ENCODE data around the gene TAMALIN.

TAMALIN gene

DNA sequence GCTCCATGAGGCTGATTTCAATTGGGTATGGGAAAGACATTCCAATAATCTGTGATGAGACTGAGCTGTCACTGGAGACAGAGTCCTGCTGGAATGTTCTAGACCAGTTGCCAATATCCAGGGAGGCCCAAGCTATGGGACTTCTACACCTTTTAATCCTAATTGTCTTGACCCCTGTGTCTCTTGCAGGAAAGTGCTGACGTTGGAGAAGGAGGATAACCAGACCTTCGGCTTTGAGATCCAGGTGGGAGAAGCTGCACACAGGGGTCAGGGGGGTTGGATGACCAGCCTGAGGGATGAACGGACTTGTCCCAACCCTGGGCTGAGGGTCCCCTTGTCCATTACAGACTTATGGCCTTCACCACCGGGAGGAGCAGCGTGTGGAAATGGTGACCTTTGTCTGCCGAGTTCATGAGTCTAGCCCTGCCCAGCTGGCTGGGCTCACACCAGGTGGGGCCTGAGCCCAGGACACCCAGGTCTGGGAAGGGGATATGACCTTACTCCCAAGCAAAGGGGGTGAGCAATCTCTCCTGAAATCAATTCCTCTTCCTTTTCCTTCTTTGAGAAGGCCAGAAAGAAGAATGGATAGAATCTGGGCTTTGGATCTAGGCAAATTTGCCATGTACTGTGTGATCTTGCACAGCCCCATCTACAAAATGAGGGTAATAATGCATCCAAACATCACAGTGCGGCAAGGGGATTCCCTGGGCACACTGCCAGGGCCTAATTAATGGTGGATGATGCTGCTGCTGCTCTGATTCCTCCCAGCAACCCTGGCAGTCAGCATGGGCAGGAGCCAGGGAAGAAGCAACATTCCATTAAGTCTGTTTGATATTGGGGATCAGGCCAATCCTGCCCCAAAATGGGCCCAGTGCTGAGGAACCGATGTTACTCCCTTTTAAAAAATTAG is 4.2 kb downstream of the TAMALIN start:
- no peak for TF ChIP-seq TEAD4 (IDR thresholded peaks at IDR 0.05)
- TF ChIP-seq REST (IDR thresholded peaks at IDR 0.05; ENCODE audit: low read depth): no peak
- no peak for TF ChIP-seq FOXM1 (IDR thresholded peaks at IDR 0.05; ENCODE audit: borderline replicate concordance, low read depth)
- TF ChIP-seq, protein P1, sequence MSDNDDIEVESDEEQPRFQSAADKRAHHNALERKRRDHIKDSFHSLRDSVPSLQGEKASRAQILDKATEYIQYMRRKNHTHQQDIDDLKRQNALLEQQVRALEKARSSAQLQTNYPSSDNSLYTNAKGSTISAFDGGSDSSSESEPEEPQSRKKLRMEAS (IDR thresholded peaks at IDR 0.05): no peak
- TF ChIP-seq YY1 (IDR thresholded peaks at IDR 0.05; ENCODE audit: low read depth): no peak
- TF ChIP-seq ZBTB7A (IDR thresholded peaks at IDR 0.05; ENCODE audit: low read depth): no peak
- no peak for TF ChIP-seq NFIC (IDR thresholded peaks at IDR 0.05)
- TF ChIP-seq RAD21 (IDR thresholded peaks at IDR 0.05; ENCODE audit: low read depth): no peak
- TF ChIP-seq CREB1 (IDR thresholded peaks at IDR 0.05; ENCODE audit: low read depth): no peak
- no peak for TF ChIP-seq CEBPB (IDR thresholded peaks at IDR 0.05)
- TF ChIP-seq USF1 (IDR thresholded peaks at IDR 0.05): no peak
- TF ChIP-seq EGR1 (IDR thresholded peaks at IDR 0.05): no peak
- TF ChIP-seq TCF12 (IDR thresholded peaks at IDR 0.05; ENCODE audit: low read depth): no peak
- no peak for TF ChIP-seq TAF1 (IDR thresholded peaks at IDR 0.05; ENCODE audit: low read depth)
- no peak for TF ChIP-seq EP300 (IDR thresholded peaks at IDR 0.05; ENCODE audit: borderline replicate concordance)

DNA sequence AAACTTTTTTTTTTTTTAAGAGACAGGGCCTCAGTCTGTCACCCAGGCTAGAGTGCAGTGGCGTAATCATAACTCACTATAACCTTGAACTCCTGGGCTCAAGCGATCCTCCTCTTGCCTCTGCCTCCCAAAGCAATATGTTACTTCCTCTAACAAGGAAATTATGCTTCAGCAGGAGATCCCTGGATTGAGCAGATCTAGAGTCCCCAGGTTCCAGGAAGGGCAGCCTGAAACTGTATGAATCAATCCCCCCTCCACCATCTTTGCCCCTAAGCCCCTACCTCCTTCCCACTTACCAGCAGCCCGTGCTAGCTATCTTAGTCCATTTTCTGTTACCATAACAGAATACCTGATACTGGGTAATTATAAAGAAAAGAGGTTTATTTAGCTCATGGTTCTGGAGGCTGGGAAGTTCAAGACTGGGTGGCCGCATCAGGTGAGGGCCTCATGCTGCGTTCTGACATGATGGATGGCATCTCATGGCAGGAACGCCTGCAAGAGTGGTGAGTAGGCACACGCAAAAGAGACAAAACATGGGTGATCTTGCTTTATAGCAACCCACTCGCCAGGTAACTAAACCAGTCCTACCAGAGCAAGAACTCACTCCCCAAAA is 5.0 kb downstream of the TAMALIN start:
- no peak for TF ChIP-seq NFIC (IDR thresholded peaks at IDR 0.05)
- TF ChIP-seq TCF12 (IDR thresholded peaks at IDR 0.05; ENCODE audit: low read depth): no peak
- TF ChIP-seq, protein P1 (IDR thresholded peaks at IDR 0.05): no peak
- TF ChIP-seq EP300 (IDR thresholded peaks at IDR 0.05; ENCODE audit: borderline replicate concordance): no peak
- no peak for TF ChIP-seq CEBPB (IDR thresholded peaks at IDR 0.05)
- no peak for TF ChIP-seq TAF1 (IDR thresholded peaks at IDR 0.05; ENCODE audit: low read depth)
- no peak for TF ChIP-seq USF1 (IDR thresholded peaks at IDR 0.05)
- TF ChIP-seq CREB1 (IDR thresholded peaks at IDR 0.05; ENCODE audit: low read depth): no peak
- no peak for TF ChIP-seq ZBTB7A (IDR thresholded peaks at IDR 0.05; ENCODE audit: low read depth)
- no peak for TF ChIP-seq REST (IDR thresholded peaks at IDR 0.05; ENCODE audit: low read depth)
- no peak for TF ChIP-seq FOXM1 (IDR thresholded peaks at IDR 0.05; ENCODE audit: borderline replicate concordance, low read depth)
- TF ChIP-seq EGR1 (IDR thresholded peaks at IDR 0.05): no peak
- TF ChIP-seq TEAD4 (IDR thresholded peaks at IDR 0.05): no peak
- no peak for TF ChIP-seq YY1 (IDR thresholded peaks at IDR 0.05; ENCODE audit: low read depth)
- TF ChIP-seq RAD21 (IDR thresholded peaks at IDR 0.05; ENCODE audit: low read depth): no peak

DNA sequence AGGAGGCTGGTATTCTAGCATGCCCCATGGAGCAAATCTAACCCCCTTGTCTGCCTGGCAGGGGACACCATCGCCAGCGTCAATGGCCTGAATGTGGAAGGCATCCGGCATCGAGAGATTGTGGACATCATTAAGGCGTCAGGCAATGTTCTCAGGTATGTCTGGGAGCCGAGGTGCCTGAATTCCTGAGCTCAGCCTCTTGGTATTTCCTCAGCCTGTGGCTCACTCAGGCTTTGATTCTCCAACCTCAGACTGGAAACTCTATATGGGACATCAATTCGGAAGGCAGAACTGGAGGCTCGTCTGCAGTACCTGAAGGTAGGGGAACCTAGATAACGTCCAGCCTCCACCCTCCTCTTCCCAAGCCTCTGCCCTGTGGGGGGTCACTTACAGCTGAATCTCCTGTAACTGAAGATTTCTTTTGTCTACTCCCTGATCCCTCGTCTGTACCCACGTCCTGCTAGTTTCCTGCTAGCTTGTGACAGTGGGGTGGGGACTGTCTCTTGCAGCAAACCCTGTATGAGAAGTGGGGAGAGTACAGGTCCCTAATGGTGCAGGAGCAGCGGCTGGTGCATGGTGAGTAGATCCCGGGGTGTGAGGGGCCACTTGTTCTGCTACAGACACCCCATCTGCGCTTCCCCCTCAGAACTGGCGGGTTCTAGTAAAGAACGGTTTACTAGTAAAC is 7.0 kb downstream of the TAMALIN start:
- TF ChIP-seq, protein P1 (IDR thresholded peaks at IDR 0.05): no peak
- no peak for TF ChIP-seq CREB1 (IDR thresholded peaks at IDR 0.05; ENCODE audit: low read depth)
- no peak for TF ChIP-seq ZBTB7A (IDR thresholded peaks at IDR 0.05; ENCODE audit: low read depth)
- TF ChIP-seq FOXM1 (IDR thresholded peaks at IDR 0.05; ENCODE audit: borderline replicate concordance, low read depth): no peak
- no peak for TF ChIP-seq REST (IDR thresholded peaks at IDR 0.05; ENCODE audit: low read depth)
- no peak for TF ChIP-seq EP300 (IDR thresholded peaks at IDR 0.05; ENCODE audit: borderline replicate concordance)
- TF ChIP-seq USF1 (IDR thresholded peaks at IDR 0.05): no peak
- no peak for TF ChIP-seq EGR1 (IDR thresholded peaks at IDR 0.05)
- TF ChIP-seq RAD21 (IDR thresholded peaks at IDR 0.05; ENCODE audit: low read depth): no peak
- TF ChIP-seq CEBPB (IDR thresholded peaks at IDR 0.05): no peak
- TF ChIP-seq YY1 (IDR thresholded peaks at IDR 0.05; ENCODE audit: low read depth): no peak
- TF ChIP-seq TCF12 (IDR thresholded peaks at IDR 0.05; ENCODE audit: low read depth): no peak
- TF ChIP-seq TEAD4 (IDR thresholded peaks at IDR 0.05): no peak
